IMR-90 (cell line): ENCODE data around the gene RBMS2. TPM values are rescaled to one million over a fixed set of nuclear protein-coding genes. Genes with fewer than 3 reads are reported as not detected.
A peak's percentile ranks its signal among the peaks of the same experiment; 100 is the strongest.

ENCODE experiments used
- ATAC-seq: fragments of 200-7000 bp; cut with Tn5 transposase; 2 replicates; pipeline ENCODE4 v1.9.1; 2020; ENCODE audit warnings: low read depth, mild to moderate bottlenecking, moderate library complexity
- BruUV-seq: library from RNA; stranded (reverse); fragments of 400-500 nt; replicated peaks from 2 replicates; lab custom pipeline; 2021; lab: Mats Ljungman, UMichigan
- CTCF ChIA-PET: fragments of 300-600 bp; formaldehyde crosslinking; extraction: SDS; loops from one replicate; lab custom pipeline; 2021; ENCODE audit warnings: antibody characterized with exemption; lab: Yijun Ruan, JAX
- POLR2A ChIA-PET: fragments of 300-600 bp; sonication (Branson Sonifier 250); formaldehyde crosslinking; loops from one replicate; lab custom pipeline; 2022; ENCODE audit warnings: antibody characterized with exemption; ENCODE audit not compliant: unreplicated experiment; lab: Charles Lee
- DNase-seq: peaks from one replicate; pipeline ENCODE4 v3.0.0; 2013
- H2AFZ ChIP-seq: replicated peaks from 2 replicates; pipeline ENCODE3; 2013; ENCODE audit warnings: low read length, mild to moderate bottlenecking; ENCODE audit not compliant: poor library complexity
- H2AK5ac ChIP-seq: 2 replicates; pipeline ENCODE4 v1.6.1; 2013; ENCODE audit warnings: low read depth, low read length, inconsistent platforms
- H2AK9ac ChIP-seq: replicated peaks from 2 replicates; pipeline ENCODE3; 2013; ENCODE audit warnings: mild to moderate bottlenecking, low read depth, low read length, moderate library complexity; ENCODE audit not compliant: poor library complexity
- H2BK120ac ChIP-seq: 2 replicates; pipeline ENCODE4 v1.6.1; 2013; ENCODE audit warnings: low read depth, low read length, inconsistent platforms
- H2BK15ac ChIP-seq: 3 replicates; pipeline ENCODE4 v1.6.1; 2013; ENCODE audit warnings: low read depth, low read length, inconsistent platforms
- H2BK20ac ChIP-seq: 2 replicates; pipeline ENCODE4 v1.6.1; 2013; ENCODE audit warnings: low read depth, mild to moderate bottlenecking, inconsistent platforms, low read length, moderate library complexity
- H2BK5ac ChIP-seq: 2 replicates; pipeline ENCODE4 v1.6.1; 2013; ENCODE audit warnings: mild to moderate bottlenecking, low read depth, low read length, inconsistent platforms; ENCODE audit not compliant: poor library complexity, severe bottlenecking
- H3K14ac ChIP-seq: replicated peaks from 2 replicates; pipeline ENCODE4 v1.6.1; 2013; ENCODE audit warnings: low read depth, low read length, inconsistent platforms
- H3K18ac ChIP-seq: 2 replicates; pipeline ENCODE4 v1.6.1; 2013; ENCODE audit warnings: low read depth, low read length, control low read depth
- H3K23ac ChIP-seq: 2 replicates; pipeline ENCODE4 v1.6.1; 2013; ENCODE audit warnings: low read depth, low read length, inconsistent platforms
- H3K27ac ChIP-seq: 2 replicates; pipeline ENCODE4 v1.5.1; 2013; ENCODE audit warnings: mild to moderate bottlenecking, control low read depth, low read length; ENCODE audit not compliant: insufficient read depth
- H3K27me3 ChIP-seq: 2 replicates; pipeline ENCODE4 v1.6.1; 2013; ENCODE audit warnings: low read length; ENCODE audit not compliant: control insufficient read depth, insufficient read depth
- H3K36me3 ChIP-seq: 2 replicates; pipeline ENCODE4 v1.6.1; 2013; ENCODE audit warnings: low read length, mixed read lengths; ENCODE audit not compliant: control insufficient read depth, insufficient read depth
- H3K4ac ChIP-seq: 2 replicates; pipeline ENCODE4 v1.6.1; 2013; ENCODE audit warnings: low read depth, low read length, inconsistent platforms
- H3K4me1 ChIP-seq: 2 replicates; pipeline ENCODE4 v1.6.1; 2013; ENCODE audit warnings: low read length, mixed read lengths; ENCODE audit not compliant: control insufficient read depth, insufficient read depth
- H3K4me2 ChIP-seq: 2 replicates; pipeline ENCODE4 v1.6.1; 2013; ENCODE audit warnings: low read depth, mild to moderate bottlenecking, control low read depth, low read length, moderate library complexity
- H3K4me3 ChIP-seq: 2 replicates; pipeline ENCODE4 v1.5.1; 2013; ENCODE audit warnings: low read depth, mild to moderate bottlenecking, control low read depth, low read length, moderate library complexity; ENCODE audit not compliant: insufficient read depth
- H3K56ac ChIP-seq: 2 replicates; pipeline ENCODE4 v1.6.1; 2013; ENCODE audit warnings: low read length, inconsistent platforms; ENCODE audit not compliant: insufficient read depth; ENCODE audit errors: extremely low read depth
- H3K79me1 ChIP-seq, 2 experiments: 2 replicates each; pipeline ENCODE4 v1.6.1; 2013; ENCODE audit warnings: low read length in 2 of 2, inconsistent platforms in 1 of 2, low read depth in 1 of 2
- H3K9ac ChIP-seq: 2 replicates; pipeline ENCODE4 v1.6.1; 2013; ENCODE audit warnings: low read depth, low read length, control low read depth
- H3K9me1 ChIP-seq: 2 replicates; pipeline ENCODE4 v1.6.1; 2013; ENCODE audit warnings: low read length, inconsistent platforms; ENCODE audit not compliant: insufficient read depth
- H3K9me3 ChIP-seq: 2 replicates; pipeline ENCODE4 v1.6.1; 2013; ENCODE audit warnings: low read length; ENCODE audit not compliant: control insufficient read depth, insufficient read depth
- H4K20me1 ChIP-seq: 2 replicates; pipeline ENCODE4 v1.6.1; 2013; ENCODE audit warnings: low read length, inconsistent platforms; ENCODE audit not compliant: insufficient read depth
- H4K5ac ChIP-seq: 2 replicates; pipeline ENCODE4 v1.6.1; 2013; ENCODE audit warnings: mild to moderate bottlenecking, low read depth, low read length, control low read depth
- H4K8ac ChIP-seq, 2 experiments: 2 replicates each; pipeline ENCODE4 v1.6.1; 2013; ENCODE audit warnings: low read depth in 2 of 2, low read length in 2 of 2, control low read depth in 1 of 2, inconsistent platforms in 1 of 2
- H4K91ac ChIP-seq: 2 replicates; pipeline ENCODE4 v1.6.1; 2013; ENCODE audit warnings: low read depth, low read length, inconsistent platforms; ENCODE audit not compliant: insufficient read depth
- MAZ ChIP-seq: IDR thresholded peaks from 2 replicates; pipeline ENCODE4 v1.6.1; 2012; ENCODE audit warnings: low read depth, mild to moderate bottlenecking, low read length, improper control_type of control experiment, moderate library complexity, borderline replicate concordance
- NFE2L2 ChIP-seq: fragments of 150-350 bp; IDR thresholded peaks from 2 replicates; pipeline ENCODE4 v1.6.1; 2016; ENCODE audit warnings: low read depth, mild to moderate bottlenecking, low read length
- POLR2A ChIP-seq: IDR thresholded peaks from 2 replicates; pipeline ENCODE4 v1.6.1; 2012; ENCODE audit warnings: mild to moderate bottlenecking, low read depth, low read length
- WGBS, 2 experiments: methylation state at CpG; one replicate each; pipeline versions ENCODE4 v1.1.5 to v1.1.7; 2013; ENCODE audit warnings: missing lambda C conversion rate in 2 of 2; ENCODE audit not compliant: insufficient read length in 1 of 2; ENCODE audit errors: extremely low coverage in 2 of 2; 5-methylcytosine and 5-hydroxymethylcytosine counted together
- dilution Hi-C: fragments of 300-500 bp; cut with HindIII; formaldehyde crosslinking; loops from one replicate; pipeline ENCODE4 v1.14.3; 2018; ENCODE audit warnings: low sequenced_read_pairs; ENCODE audit not compliant: unreplicated experiment
- in situ Hi-C: fragments of 300-500 bp; cut with MboI; formaldehyde crosslinking; loops from 3 replicates; pipeline ENCODE4 v1.14.3; 2019; ENCODE audit warnings: low sequenced_read_pairs, inconsistent platforms, mixed read lengths
- intact Hi-C: fragments of 100-400 bp; cut with micrococcal nuclease; formaldehyde crosslinking; loops from 2 replicates; pipeline ENCODE4 v1.10.0; 2022
- polyA plus RNA-seq, 3 experiments: library from polyadenylated mRNA; depleted of rRNA; stranded (reverse); fragments of >200 nt; gene quantifications; 2 replicates each; pipeline ENCODE4 v1.2.3, GENCODE V29; 2012; ENCODE audit warnings: low replicate concordance in 1 of 3
- total RNA-seq: library from RNA; depleted of rRNA; stranded (reverse); fragments of >200 nt; gene quantifications from 2 replicates; pipeline ENCODE4 v1.2.3, GENCODE V29; 2012

The RBMS2 gene
- total and polyA plus RNA-seq, 2 of the 4 experiments (the other 2 are of a cell fraction): 38.0 to 43.6 TPM

DNA sequence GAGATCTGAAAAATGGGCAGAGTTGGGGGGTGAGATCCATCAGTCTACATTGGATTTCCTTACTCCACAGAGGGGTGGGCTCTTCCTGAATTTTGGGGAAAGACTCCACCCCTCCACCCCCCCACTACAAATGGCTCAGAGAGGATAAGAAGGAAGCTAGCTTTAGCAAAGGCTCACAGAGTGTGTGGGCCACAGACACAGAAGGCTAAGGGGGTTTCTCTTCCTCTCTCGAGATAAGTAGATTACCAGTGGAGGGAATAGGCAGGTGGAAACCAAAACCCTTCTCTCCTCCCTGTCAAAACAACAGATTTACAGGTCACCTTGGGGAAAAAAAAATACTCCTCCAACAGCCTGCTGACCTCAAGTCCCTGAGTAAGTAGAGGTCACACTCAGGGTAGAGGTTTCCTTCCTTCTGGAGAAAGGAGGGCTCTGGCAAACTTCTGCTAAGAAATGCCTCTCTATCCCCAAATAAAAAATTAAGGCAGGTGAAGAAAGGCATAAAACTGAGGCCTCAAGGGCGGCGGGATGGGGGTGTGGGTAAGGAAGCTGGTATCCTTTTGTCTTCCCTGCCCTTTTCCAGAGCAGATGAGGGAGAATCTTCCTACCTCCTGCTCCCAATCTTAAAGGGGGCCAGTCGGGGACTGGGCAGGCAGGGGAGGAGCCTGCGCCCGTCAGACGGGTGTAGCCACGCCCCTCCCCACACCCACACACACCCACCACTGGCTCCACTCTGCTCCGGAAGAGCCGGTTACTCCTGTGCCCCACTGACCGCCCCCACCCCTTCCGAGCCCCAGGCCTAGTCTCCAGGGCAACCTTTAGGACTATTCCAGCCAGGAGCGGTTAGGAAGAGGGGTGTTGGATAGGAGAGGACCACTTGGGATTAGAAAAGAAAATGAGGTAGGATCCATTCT lies 110.4 kb downstream of the RBMS2 start:
- Histone ChIP-seq H2AK5ac (peak overlapping the region; percentile 67; the same call in 1 of the 2 replicates), H3K4ac (0 out of 2 replicates have a peak overlapping the region, but pooled peaks have one; percentile 15), H3K27me3 (no peaks in the 10 kb centered on the region), H3K14ac (no peak overlapping the region), H4K5ac (no peak overlapping the region), H3K4me3 (no peak overlapping the region), H3K9me1 (peaks cover 19% of the 10 kb centered on the region), H3K27ac (no peak overlapping the region), H2BK5ac (no peak overlapping the region), H2BK15ac (no peak overlapping the region), H3K4me2 (peak overlapping the region; percentile 58), H4K91ac (no peak overlapping the region), H3K9me3 (no peaks in the 10 kb centered on the region), H3K18ac (no peak overlapping the region), H3K79me1 (peaks cover 16 to 74% of the 10 kb centered on the region in 2 experiments; a peak in 3 of 4 replicates), H3K56ac (no peak overlapping the region), H3K9ac (peak overlapping the region; percentile 14; the same call in 1 of the 2 replicates), H3K36me3 (0 out of 2 replicates have a peak, but pooled peaks cover 1% of the 10 kb centered on the region), H4K8ac (0 out of 4 replicates have a peak overlapping the region, but pooled peaks of 1 of the 2 experiments have one; percentile 19), H2AFZ (peak overlapping the region; percentile 9), H4K20me1 (peaks cover 69% of the 10 kb centered on the region), H2BK120ac (no peak overlapping the region), H2BK20ac (no peak overlapping the region), H3K4me1 (peaks cover 14% of the 10 kb centered on the region), H3K23ac (peak overlapping the region; percentile 26; the same call in 1 of the 2 replicates), H2AK9ac (peak overlapping the region; percentile 21)
- DNase-seq: peak; percentile 30
- in situ Hi-C loops: loop anchor here (10.0 kb wide), 1 partner anchor 373 kb away; the partner anchor contains the start of gene ZBTB39
- no TSS peak for BruUV-seq
- ATAC-seq: peak; percentile 5
- no CpG with 5 or more reads among the region's 13 CpGs for WGBS, 2 experiments
- ChIA-PET POLR2A (no interaction called here), CTCF (no interaction called here)
- no peak for TF ChIP-seq POLR2A
- peak; percentile 28; the same call in 1 of the 2 replicates for TF ChIP-seq MAZ
- TF ChIP-seq NFE2L2: no peak
- dilution Hi-C loops: no loop called here
- intact Hi-C loops: no loop called here
